ENCODE measurements around the gene CCDC88C. TPM values are rescaled to one million over a fixed set of nuclear protein-coding genes. Genes with fewer than 3 reads are reported as not detected.
A peak's percentile ranks its signal among the peaks of the same experiment; 100 is the strongest.

The CCDC88C gene
- total and polyA plus RNA-seq, 3 donors from 2014 or later: 36.5 to 51.3 (median 47.4) TPM

DNA sequence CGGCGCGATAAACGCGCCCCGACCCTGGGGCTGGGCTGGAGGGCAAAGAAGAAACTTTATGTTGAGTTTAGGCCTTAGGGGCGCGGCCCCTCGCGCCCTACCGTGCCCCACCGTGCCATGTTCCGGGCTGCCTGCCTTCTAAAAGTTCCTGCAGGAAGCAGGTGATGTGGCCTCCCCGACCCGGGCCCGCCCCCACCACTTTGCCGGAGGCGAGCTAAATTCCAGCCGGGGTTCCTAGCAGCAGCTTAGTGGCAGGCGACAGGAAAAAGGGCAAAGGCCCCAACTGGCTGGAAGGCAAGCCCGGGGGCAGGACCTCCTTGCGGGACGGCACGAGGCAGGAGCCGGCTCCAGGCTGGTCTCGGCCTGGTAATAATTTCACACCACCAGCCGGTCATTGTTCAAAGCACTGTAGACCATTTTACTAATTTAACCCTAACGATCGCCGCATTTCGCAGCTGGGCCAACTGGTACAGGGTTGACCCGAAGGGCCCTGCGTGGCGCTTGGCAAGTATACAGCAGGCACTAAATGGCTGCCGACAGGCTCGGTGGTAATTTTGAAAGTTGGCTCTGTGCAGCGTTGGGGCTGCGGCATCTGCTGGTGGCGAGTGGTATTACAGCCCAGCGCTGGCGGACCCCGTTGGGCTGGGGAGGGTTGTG, 895 bp upstream of the CCDC88C start:
- intact Hi-C loops (cut with DNase I; ENCODE audit: low total_unique reads): loop anchor here (5.0 kb wide), 1 partner anchor 96 kb away; no protein-coding TSS in a partner anchor
- Histone ChIP-seq H3K4me1 (peaks cover 5% of the 10 kb centered on the region), H3K4me3 (peak overlapping the region; percentile 38 to 71), H3K36me3 (ENCODE audit: low read depth, missing control alignments) (no peaks in the 10 kb centered on the region), H3K27ac (no peak overlapping the region), H3K9me3 (no peaks in the 10 kb centered on the region), H3K27me3 (no peaks in the 10 kb centered on the region)
- DNase-seq: peak; percentile 83
- WGBS, 2 donors: 2 to 3% methylated on average over 17 to 42 of the region's 42 CpGs
- no peak for TF ChIP-seq POLR2A (IDR thresholded peaks at IDR 0.05)
- TF ChIP-seq, protein P1, sequence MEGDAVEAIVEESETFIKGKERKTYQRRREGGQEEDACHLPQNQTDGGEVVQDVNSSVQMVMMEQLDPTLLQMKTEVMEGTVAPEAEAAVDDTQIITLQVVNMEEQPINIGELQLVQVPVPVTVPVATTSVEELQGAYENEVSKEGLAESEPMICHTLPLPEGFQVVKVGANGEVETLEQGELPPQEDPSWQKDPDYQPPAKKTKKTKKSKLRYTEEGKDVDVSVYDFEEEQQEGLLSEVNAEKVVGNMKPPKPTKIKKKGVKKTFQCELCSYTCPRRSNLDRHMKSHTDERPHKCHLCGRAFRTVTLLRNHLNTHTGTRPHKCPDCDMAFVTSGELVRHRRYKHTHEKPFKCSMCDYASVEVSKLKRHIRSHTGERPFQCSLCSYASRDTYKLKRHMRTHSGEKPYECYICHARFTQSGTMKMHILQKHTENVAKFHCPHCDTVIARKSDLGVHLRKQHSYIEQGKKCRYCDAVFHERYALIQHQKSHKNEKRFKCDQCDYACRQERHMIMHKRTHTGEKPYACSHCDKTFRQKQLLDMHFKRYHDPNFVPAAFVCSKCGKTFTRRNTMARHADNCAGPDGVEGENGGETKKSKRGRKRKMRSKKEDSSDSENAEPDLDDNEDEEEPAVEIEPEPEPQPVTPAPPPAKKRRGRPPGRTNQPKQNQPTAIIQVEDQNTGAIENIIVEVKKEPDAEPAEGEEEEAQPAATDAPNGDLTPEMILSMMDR (IDR thresholded peaks at IDR 0.05): peak; percentile 99

DNA sequence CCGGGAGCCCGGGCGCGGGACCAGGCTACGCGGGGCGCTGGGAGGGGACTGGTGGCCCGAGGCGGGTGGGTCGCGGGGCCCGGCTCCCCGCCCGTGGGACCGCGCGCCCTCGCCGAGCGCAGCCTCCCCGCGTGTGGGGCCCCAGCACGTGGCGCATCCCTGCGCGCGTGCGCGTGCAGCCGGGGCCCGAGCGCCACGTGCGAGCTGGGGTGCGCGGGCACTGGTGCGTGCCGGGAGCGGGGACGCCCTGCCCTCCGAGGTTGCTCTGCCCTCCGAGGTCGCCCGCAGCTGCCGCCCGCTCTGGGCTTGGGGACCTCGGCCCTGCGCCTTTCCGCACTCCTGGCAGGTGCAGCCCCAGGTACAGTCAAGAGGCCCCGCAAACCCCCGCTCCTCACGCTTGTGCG, 365 bp upstream of the CCDC88C start:
- intact Hi-C loops (cut with DNase I; ENCODE audit: low total_unique reads): loop anchor here (5.0 kb wide), 1 partner anchor 96 kb away; no protein-coding TSS in a partner anchor
- Histone ChIP-seq H3K36me3 (ENCODE audit: low read depth, missing control alignments) (no peaks in the 10 kb centered on the region), H3K27me3 (no peaks in the 10 kb centered on the region), H3K9me3 (no peaks in the 10 kb centered on the region), H3K4me1 (peaks cover 5% of the 10 kb centered on the region), H3K27ac (peak overlapping the region in 1 of 2 donors; percentile 55), H3K4me3 (peak overlapping the region; percentile 38 to 71)
- DNase-seq: peak; percentile 41
- 2% methylated on average over 33 of the region's 53 CpGs; no CpG with 5 or more reads in 1 of the 2 donors for WGBS, 2 donors
- TF ChIP-seq, protein P1 (IDR thresholded peaks at IDR 0.05): no peak
- no peak for TF ChIP-seq POLR2A (IDR thresholded peaks at IDR 0.05)

DNA sequence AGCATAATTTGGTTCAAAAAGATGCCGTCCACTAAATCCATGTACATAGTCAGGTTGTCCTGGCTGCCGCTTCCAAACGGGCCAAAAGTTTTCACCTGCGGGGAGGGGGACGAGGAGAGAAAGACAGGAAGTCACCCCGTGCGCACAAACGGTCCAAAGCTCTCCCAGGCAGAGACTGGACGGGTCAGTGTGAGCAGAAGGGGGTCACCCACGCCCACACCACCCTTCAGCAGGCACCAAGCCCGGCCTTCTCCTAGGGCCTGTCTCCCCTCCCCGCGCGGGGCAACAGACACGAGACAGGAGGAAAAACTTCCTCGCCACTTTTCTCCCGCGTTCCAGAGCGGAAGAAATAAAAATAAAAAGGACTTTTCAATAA, 888 bp downstream of the CCDC88C start:
- peak; percentile 37 for DNase-seq
- intact Hi-C loops (cut with DNase I; ENCODE audit: low total_unique reads): loop anchor here (5.0 kb wide), 1 partner anchor 94 kb away; no protein-coding TSS in a partner anchor
- no peak for TF ChIP-seq POLR2A (IDR thresholded peaks at IDR 0.05)
- TF ChIP-seq, protein P1 (IDR thresholded peaks at IDR 0.05): no peak

DNA sequence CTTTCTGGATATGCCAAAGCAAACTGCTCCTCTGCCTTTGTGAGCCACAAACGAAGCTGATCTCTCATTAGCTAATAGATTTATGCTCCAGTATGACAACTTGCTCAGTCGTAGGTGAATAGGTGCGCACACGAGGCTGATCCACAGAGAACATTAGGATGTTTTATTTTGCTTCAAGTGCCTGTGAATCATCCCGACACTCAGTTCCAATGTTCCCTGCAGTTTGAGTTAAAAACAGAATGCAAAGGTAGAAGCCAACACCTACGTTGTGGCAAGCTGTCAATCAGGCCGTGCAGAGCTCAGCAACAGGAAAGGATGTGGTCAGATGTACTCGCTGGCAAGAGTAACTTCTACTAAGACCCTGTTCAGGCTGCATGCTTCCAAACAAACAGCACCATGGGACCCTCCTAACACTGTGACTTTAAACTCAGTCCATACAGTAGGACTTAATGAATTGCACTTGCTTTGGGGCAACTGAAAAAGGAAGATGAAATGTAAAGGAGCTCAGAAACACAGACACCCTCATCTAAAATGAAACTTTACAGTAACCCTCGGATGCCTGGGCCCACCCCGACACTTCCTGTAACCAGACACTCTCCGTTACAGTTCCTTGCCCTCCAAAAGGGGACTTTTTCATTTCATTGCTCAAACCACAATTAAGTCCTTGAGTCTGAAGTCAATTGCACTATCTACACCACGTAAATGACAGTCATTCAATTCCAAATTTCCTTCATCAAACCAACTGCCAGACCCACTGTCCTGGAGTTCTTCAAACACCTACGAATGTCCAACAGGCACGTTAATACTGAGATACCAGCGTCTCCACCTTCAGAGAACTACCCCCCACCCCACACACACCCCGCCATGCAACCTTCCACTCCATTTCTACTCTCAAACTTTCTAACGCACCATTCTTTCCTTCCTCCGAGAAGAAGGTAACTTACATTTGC, 1.6 kb downstream of the CCDC88C start:
- Histone ChIP-seq H3K27me3 (no peaks in the 10 kb centered on the region), H3K4me3 (peak overlapping the region; percentile 71 to 76), H3K4me1 (peaks cover 1% of the 10 kb centered on the region), H3K36me3 (ENCODE audit: low read depth, missing control alignments) (no peaks in the 10 kb centered on the region), H3K27ac (peak overlapping the region in 1 of 2 donors; percentile 55), H3K9me3 (no peaks in the 10 kb centered on the region)
- no peak for DNase-seq
- 50 to 69% methylated on average over 18 of the region's 18 CpGs for WGBS, 2 donors
- intact Hi-C loops (cut with DNase I; ENCODE audit: low total_unique reads): loop anchor here (5.0 kb wide), 1 partner anchor 94 kb away; no protein-coding TSS in a partner anchor
- TF ChIP-seq, protein P1 (IDR thresholded peaks at IDR 0.05): no peak
- no peak for TF ChIP-seq POLR2A (IDR thresholded peaks at IDR 0.05)

More for the DNA sequence above, 888 bp downstream of the CCDC88C start:
- 19 to 22% methylated on average over 16 to 19 of the region's 19 CpGs for WGBS, 2 donors
- Histone ChIP-seq H3K4me3 (peak overlapping the region; percentile 71 to 76), H3K36me3 (ENCODE audit: low read depth, missing control alignments) (no peaks in the 10 kb centered on the region), H3K27ac (peak overlapping the region in 1 of 2 donors; percentile 55), H3K9me3 (no peaks in the 10 kb centered on the region), H3K27me3 (no peaks in the 10 kb centered on the region), H3K4me1 (peaks cover 5% of the 10 kb centered on the region)
